HCT116 (cell line): ENCODE data around the gene NCAPG2.

Experiments
- CEBPB ChIP-seq: IDR thresholded peaks from 2 replicates; pipeline ENCODE4 v1.6.1; 2012; ENCODE audit warnings: low read depth
- CTCF ChIP-seq, 3 experiments: fragments of 200-600 bp in 1 of 3; sonication (generic) in 1 of 3; IDR thresholded peaks in 2 of 3; conservative IDR thresholded peaks in 1 of 3; 2 replicates each; pipeline ENCODE4 v1.5.1; 2012 to 2017; ENCODE audit warnings: low read depth in 2 of 3, low read length in 2 of 3, antibody characterized with exemption in 1 of 3, borderline replicate concordance in 1 of 3, control low read depth in 1 of 3, mild to moderate bottlenecking in 1 of 3, mixed read lengths in 1 of 3, mixed run types in 1 of 3, moderate library complexity in 1 of 3; ENCODE audit not compliant: insufficient read depth in 1 of 3
- ELF1 ChIP-seq: IDR thresholded peaks from 2 replicates; pipeline ENCODE4 v1.6.1; 2012; ENCODE audit warnings: low read depth, borderline replicate concordance
- POLR2A ChIP-seq: IDR thresholded peaks from 2 replicates; pipeline ENCODE4 v1.7.0; 2011; ENCODE audit warnings: borderline replicate concordance; ENCODE audit not compliant: insufficient read depth, insufficient read length; ENCODE audit errors: extremely low read depth
- RAD21 ChIP-seq: IDR thresholded peaks from 2 replicates; pipeline ENCODE4 v1.6.1; 2012; ENCODE audit warnings: low read depth, mild to moderate bottlenecking
- SP1 ChIP-seq: IDR thresholded peaks from 2 replicates; pipeline ENCODE4 v1.6.1; 2012; ENCODE audit warnings: low read depth
- TF ChIP-seq, protein P1 (sequence below): IDR thresholded peaks from 2 replicates; pipeline ENCODE4 v1.6.1; 2012; ENCODE audit warnings: low read depth

DNA sequence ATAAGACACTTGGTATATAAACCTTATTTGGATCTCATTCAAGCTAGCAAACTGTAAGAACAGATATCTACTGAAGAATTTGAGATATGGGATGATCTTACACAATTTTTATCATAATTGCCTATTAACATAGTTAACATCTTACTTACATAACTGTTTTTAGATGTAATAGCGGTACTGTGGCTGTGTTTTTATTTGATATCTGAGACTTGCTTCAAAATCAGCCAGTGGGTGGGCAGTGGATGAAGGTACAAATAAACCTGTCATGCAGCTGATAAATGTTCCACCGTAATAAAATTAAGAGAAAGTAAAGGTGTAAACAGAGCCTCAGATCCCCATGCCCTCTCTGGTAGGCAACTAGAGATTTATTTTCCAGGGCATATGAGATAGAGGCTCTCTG is 88.6 kb downstream of the NCAPG2 start:
- TF ChIP-seq SP1 (no peak), ELF1 (no peak), CEBPB (no peak), POLR2A (no peak), CTCF (IDR thresholded peaks at IDR 0.05 in 2 of 3, conservative IDR thresholded peaks at IDR 0.05 in 1 of 3; ENCODE audit: borderline replicate concordance in 1 of 3, insufficient read depth in 1 of 3, low read depth in 2 of 3, low read length in 2 of 3) (no peak), RAD21 (no peak)
- TF ChIP-seq, protein P1, sequence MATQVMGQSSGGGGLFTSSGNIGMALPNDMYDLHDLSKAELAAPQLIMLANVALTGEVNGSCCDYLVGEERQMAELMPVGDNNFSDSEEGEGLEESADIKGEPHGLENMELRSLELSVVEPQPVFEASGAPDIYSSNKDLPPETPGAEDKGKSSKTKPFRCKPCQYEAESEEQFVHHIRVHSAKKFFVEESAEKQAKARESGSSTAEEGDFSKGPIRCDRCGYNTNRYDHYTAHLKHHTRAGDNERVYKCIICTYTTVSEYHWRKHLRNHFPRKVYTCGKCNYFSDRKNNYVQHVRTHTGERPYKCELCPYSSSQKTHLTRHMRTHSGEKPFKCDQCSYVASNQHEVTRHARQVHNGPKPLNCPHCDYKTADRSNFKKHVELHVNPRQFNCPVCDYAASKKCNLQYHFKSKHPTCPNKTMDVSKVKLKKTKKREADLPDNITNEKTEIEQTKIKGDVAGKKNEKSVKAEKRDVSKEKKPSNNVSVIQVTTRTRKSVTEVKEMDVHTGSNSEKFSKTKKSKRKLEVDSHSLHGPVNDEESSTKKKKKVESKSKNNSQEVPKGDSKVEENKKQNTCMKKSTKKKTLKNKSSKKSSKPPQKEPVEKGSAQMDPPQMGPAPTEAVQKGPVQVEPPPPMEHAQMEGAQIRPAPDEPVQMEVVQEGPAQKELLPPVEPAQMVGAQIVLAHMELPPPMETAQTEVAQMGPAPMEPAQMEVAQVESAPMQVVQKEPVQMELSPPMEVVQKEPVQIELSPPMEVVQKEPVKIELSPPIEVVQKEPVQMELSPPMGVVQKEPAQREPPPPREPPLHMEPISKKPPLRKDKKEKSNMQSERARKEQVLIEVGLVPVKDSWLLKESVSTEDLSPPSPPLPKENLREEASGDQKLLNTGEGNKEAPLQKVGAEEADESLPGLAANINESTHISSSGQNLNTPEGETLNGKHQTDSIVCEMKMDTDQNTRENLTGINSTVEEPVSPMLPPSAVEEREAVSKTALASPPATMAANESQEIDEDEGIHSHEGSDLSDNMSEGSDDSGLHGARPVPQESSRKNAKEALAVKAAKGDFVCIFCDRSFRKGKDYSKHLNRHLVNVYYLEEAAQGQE, result no peak
